Activated naive CD4-positive, alpha-beta T cell treated with Interleukin-2 at 50 U/mL for 16 hours (primary cell): ENCODE results near the gene WDFY4.

Experiments used
- DNase-seq: peaks from one replicate; pipeline ENCODE4 v3.0.0-alpha.2; 2020

Gene WDFY4

DNA sequence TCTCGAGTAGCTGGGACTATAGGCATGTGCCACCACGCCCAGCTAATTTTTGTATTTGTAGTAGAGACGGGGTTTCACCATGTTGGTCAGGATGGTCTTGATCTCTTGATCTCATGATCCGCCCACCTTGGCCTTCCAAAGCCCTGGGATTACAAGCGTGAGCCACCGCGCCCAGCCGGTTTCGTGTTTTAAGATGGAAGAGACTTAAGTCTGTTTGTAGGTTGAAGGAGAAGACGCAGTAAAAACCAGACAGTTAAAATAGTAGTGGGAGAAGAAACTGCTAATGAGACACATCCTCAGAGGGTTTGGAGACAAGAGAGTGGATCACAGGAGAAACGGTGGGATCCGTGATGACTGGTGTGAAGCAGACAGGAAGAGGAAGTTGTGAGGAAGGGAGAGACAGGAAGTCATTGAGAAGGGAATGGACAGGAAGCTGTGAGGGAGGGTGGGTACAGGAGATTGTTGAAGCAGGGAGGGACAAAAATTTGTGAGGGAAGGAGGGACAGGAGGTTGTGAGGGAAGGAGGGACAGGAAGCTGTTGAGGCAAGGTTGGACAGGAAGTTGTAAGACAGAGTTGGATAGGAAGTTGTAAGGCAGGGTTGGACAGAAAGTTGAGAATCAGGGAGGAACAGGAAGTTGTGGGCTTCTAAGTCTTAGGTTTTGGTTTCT lies 115.5 kb downstream of the WDFY4 start:
- DNase-seq, result no peak

- no peak for DNase-seq
Measured at GRCh38 chr10:48801001-48801421, 116.3 kb downstream of the WDFY4 start.

- no peak for DNase-seq
Measured at GRCh38 chr10:48802611-48803071, 118.0 kb downstream of the WDFY4 start.

GRCh38 chr10:48803801-48804584 lies 119.3 kb downstream of the WDFY4 start:
- DNase-seq, result no peak

DNA sequence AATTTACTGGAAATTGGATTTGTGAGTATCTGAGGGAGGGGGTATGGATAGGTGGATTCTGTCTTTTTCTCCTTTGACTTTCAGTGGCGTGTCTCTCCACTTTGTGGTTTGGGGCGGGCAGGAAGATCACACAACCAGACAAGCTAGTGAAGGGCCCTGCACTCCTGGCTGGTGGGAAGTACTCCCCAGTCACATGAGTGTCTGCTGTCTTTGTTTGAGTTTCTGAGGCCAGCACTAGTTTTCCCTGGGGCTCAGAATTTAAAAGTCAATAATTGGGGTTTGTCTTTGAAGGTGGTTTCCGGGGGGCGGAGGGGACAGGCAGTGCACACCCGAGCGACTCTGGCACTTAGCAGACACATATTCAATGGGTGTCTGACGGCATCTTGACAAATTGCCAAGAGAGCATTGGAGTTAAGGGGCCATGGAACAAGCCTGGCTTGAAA lies 120.1 kb downstream of the WDFY4 start:
- no peak for DNase-seq

DNA sequence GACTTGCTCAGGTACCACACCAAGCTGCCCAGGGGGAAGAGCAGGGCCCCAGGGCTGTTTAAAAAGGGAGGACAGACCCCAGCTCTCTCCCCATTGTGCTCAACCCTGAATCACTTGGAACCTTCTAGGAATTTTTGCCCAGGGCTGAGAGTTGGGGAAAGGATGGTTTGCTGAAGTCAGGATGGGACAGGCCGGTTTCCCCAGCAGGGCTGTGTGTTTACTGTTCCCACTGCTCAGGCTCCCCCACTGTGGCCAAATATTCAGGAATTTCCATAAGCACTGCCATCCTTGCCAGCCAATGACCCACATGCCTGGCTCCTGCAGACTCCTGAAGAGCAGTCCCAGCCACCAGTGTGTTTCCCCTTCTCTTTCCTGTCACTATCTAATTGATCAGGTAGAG lies 120.7 kb downstream of the WDFY4 start:
- DNase-seq, result no peak

GRCh38 chr10:48805848-48806247 lies 121.2 kb downstream of the WDFY4 start:
- DNase-seq, result no peak

DNA sequence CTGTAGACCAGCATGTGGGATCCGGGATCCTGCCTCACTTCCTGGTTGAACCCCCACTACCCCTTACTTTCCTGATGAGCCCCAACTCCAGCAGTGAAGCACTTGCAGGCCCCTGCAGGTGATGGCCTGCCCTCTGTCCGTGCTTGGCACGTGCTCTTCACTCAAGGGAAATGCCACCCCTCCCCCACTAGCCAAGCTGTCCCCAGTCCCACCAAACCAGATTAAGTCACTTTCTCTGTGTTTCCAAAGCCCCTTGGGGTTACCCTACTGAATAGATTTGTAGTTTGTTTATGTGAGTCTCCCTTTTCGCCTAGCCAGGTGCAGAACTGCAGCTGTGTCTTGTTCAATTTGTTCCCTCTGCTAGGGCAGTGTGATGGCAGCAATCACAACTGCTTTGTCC lies 121.7 kb downstream of the WDFY4 start:
- no peak for DNase-seq

GRCh38 chr10:48807791-48808470 lies 123.3 kb downstream of the WDFY4 start:
- no peak for DNase-seq

GRCh38 chr10:48809261-48809660 lies 124.6 kb downstream of the WDFY4 start:
- DNase-seq, result no peak

DNA sequence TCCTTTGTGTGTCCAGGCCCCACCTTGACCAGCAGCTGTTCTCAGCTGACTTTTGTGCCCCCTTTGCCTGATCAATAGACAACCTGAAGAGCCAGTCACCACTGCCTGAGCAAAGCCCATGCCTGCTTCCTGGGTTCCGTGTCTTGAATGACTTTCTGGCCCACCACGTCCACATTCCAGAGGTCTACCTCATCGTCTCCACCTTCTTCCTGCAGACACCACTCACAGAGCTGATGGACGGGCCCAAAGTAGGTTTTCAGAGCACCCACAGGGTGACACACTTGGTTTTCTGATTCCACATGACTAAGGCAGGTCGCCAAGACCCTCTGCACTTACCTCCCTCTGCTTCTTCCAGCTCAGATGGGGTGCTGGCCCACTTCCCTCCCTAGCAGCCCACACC lies 126.8 kb downstream of the WDFY4 start:
- DNase-seq, result no peak

- DNase-seq, result no peak
Measured at GRCh38 chr10:48811917-48812316, 127.2 kb downstream of the WDFY4 start.

- DNase-seq, result no peak
Measured at GRCh38 chr10:48813291-48813690, 128.6 kb downstream of the WDFY4 start.

DNA sequence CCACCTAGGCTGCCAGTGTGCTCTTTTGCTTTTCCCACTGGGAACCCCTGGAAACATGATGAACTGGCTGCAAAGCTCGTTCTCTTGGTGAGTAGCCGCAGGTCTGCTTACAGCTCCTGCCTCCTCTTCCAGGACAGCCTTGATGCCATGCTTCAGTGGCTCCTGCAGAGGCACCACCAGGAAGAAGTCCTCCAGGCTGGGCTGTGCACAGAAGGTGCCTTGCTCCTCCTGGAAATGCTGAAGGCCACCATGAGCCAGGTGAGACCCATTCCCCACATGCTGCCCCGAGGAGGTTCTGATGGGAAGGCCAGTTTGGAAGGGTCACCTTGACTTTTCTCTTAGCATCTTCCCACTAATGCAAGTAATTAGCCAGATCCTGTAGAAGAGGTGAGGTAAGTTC lies 129.2 kb downstream of the WDFY4 start:
- DNase-seq, result no peak

- no peak for DNase-seq
Measured at GRCh38 chr10:48814933-48815332, 130.3 kb downstream of the WDFY4 start.

GRCh38 chr10:48817141-48817540 lies 132.5 kb downstream of the WDFY4 start:
- no peak for DNase-seq

GRCh38 chr10:48818081-48818480 lies 133.4 kb downstream of the WDFY4 start:
- DNase-seq, result no peak

- DNase-seq, result no peak
Measured at GRCh38 chr10:48818861-48819520, 134.3 kb downstream of the WDFY4 start.

GRCh38 chr10:48819783-48820182 lies 135.1 kb downstream of the WDFY4 start:
- DNase-seq, result no peak

- DNase-seq, result no peak
Measured at GRCh38 chr10:48820231-48820630, 135.6 kb downstream of the WDFY4 start.

DNA sequence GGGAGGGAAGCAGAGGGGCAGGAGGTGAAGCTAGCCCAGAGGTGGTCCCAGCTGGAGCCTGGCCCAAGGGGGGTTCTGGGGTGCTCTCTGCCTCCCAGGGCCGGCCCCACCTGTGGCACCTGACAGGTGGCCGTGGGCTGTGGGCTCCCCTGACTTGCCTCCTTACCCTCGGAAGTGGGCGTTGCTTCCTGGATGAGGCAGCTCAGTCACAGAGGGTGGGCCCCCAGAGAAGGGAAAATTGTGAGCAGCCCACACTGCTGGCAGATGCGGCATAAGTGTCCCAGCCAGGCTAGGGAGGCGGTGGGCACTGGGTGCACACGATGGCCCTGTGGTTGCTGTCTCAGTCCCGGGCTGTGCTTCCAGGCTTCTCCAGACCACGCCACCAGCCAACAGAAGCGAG lies 136.0 kb downstream of the WDFY4 start:
- DNase-seq, result no peak

DNA sequence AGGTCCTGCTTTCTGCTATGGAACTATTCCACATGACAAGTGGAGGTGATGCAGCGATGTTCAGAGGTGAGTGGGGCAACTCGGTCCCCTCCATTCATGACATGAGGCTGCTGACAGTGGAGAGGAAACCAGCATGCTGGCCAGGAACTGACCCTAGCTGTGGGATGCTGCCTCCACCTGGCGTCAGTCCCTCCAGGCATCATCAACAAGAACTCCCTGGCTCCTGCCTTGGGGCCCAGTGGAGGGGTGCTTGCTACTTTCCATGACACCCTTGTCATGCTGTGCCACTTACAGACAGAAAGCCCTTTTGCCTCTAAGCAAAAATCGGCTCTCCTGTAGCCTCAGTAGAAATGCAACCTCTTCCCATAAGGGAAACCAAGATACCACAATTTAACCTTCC lies 136.4 kb downstream of the WDFY4 start:
- no peak for DNase-seq

DNA sequence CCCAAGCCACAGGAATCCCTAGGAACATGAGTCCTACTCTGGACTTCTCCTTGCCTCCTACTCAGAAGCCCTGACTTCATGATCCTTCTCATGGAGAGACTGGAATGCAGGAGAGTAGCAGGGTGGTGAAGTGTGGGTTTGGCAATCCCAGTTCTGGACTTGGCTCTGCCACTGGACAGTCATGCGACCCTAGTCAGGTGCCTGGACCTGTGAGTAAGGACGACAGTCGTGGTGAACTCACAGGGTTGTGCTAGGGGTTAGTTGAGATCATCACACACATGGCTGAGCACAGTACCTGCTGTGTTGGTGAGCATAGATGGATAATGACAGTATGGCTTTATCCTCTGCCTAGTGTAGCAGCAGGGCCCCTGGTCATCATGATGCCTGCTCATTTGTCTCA lies 137.0 kb downstream of the WDFY4 start:
- no peak for DNase-seq
